Activated T-helper 1 cell treated with Interleukin-2 at 50 U/mL for 16 hours (primary cell): ENCODE data around the gene ANO6.
"Not testable (repeated sequence)": the region's sequence is repeated elsewhere in the genome, so short reads cannot be mapped to it uniquely, and the experiment has no call there.

Source experiments
- DNase-seq: peaks from one replicate; pipeline ENCODE4 v3.0.0-alpha.2; 2020; ENCODE audit warnings: low read depth

The ANO6 gene

GRCh38 chr12:45314770-45315169 lies 98.9 kb downstream of the ANO6 start:
- no peak for DNase-seq

- DNase-seq = no peak
These were observed 99.6 kb downstream of the ANO6 start for GRCh38 chr12:45315462-45315861.

- DNase-seq = not testable (repeated sequence)
These were observed 101.4 kb downstream of the ANO6 start for GRCh38 chr12:45317261-45317660.

GRCh38 chr12:45322810-45323209 lies 106.9 kb downstream of the ANO6 start:
- no peak for DNase-seq

- DNase-seq = no peak
These were observed 108.5 kb downstream of the ANO6 start for GRCh38 chr12:45324391-45324790.

- DNase-seq = no peak
These were observed 110.6 kb downstream of the ANO6 start for GRCh38 chr12:45326358-45326975.

GRCh38 chr12:45327823-45328383 lies 112.0 kb downstream of the ANO6 start:
- no peak for DNase-seq

- DNase-seq = no peak
These were observed 113.3 kb downstream of the ANO6 start for GRCh38 chr12:45329238-45329637.

GRCh38 chr12:45329702-45330101 lies 113.8 kb downstream of the ANO6 start:
- no peak for DNase-seq

- DNase-seq = no peak
These were observed 115.7 kb downstream of the ANO6 start for GRCh38 chr12:45331552-45331951.

GRCh38 chr12:45334396-45334795 lies 118.5 kb downstream of the ANO6 start:
- DNase-seq = no peak

- no peak for DNase-seq
These were observed 120.4 kb downstream of the ANO6 start for GRCh38 chr12:45336331-45336730.

GRCh38 chr12:45336762-45337596 lies 121.1 kb downstream of the ANO6 start:
- DNase-seq = no peak

GRCh38 chr12:45337835-45338234 lies 121.9 kb downstream of the ANO6 start:
- DNase-seq = no peak

GRCh38 chr12:45338272-45338671 lies 122.4 kb downstream of the ANO6 start:
- DNase-seq = no peak

GRCh38 chr12:45339035-45339434 lies 123.1 kb downstream of the ANO6 start:
- DNase-seq = no peak

- DNase-seq = no peak
These were observed 126.3 kb downstream of the ANO6 start for GRCh38 chr12:45342171-45342570.

GRCh38 chr12:45342848-45343247 lies 127.0 kb downstream of the ANO6 start:
- no peak for DNase-seq

- DNase-seq = no peak
These were observed 127.6 kb downstream of the ANO6 start for GRCh38 chr12:45343269-45344051.

- no peak for DNase-seq
These were observed 132.4 kb downstream of the ANO6 start for GRCh38 chr12:45348311-45348710.

GRCh38 chr12:45348986-45349385 lies 133.1 kb downstream of the ANO6 start:
- no peak for DNase-seq

GRCh38 chr12:45349916-45350315 lies 134.0 kb downstream of the ANO6 start:
- no peak for DNase-seq

- DNase-seq = no peak
These were observed 135.0 kb downstream of the ANO6 start for GRCh38 chr12:45350861-45351260.
